ENCODE measurements around the gene ACTBL2. TPM values are rescaled to one million over a fixed set of nuclear protein-coding genes. Genes with fewer than 3 reads are reported as not detected.

ACTBL2 gene
- total RNA-seq, 4 donors from 2014 or later, result 0.13 to 0.59 TPM; not detected in 2

DNA sequence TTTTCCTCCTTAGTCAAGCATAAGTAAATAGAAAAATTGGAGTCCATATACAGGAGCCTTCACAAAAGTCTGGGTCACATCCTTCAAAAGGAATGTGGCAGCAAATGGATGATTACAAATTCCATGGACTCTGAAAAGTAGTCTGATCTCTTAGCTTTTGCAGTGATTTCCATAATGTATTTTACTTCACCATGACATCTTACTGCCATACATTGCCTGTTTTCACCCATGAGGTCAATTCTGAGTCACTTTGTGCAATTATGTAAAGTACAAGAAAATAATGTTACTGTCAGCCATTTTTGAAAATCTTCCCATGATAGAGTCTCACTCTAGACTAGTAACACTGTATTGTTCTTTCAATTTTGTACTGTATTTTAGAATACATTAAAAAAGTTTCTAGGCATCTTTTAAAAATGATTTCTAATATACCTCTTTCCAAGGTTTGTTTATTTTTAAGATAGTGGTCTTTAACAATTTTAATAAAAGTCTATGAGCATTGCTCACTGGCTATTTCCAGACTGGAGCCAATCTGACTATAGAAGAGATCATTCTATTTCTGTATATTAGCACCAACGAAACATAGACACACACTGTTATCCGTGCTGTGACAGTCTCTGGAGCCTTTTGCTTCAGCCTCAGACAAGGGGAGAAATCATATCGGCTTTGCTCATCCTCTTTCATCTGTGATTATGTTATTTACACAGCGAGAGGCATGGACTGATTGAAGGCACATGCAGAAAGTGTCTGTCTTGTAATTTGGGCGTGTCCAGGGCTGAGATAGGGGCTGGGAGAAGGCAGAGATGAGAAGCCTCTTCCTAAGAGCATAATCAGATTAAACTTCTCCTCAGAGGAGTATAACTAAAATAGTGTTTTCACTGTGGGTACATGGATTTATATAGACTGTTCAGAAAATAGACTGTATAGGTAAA is 22.9 kb upstream of the ACTBL2 start:
- Histone ChIP-seq H3K27ac (no peak overlapping the region), H3K27me3 (no peaks in the 10 kb centered on the region), H3K9me3 (no peaks in the 10 kb centered on the region), H3K4me3 (replicated peaks in 1 of 3) (no peak overlapping the region), H3K36me3 (no peaks in the 10 kb centered on the region), H3K4me1 (no peaks in the 10 kb centered on the region)
- DNase-seq, result no peak
- TF ChIP-seq, protein P1, sequence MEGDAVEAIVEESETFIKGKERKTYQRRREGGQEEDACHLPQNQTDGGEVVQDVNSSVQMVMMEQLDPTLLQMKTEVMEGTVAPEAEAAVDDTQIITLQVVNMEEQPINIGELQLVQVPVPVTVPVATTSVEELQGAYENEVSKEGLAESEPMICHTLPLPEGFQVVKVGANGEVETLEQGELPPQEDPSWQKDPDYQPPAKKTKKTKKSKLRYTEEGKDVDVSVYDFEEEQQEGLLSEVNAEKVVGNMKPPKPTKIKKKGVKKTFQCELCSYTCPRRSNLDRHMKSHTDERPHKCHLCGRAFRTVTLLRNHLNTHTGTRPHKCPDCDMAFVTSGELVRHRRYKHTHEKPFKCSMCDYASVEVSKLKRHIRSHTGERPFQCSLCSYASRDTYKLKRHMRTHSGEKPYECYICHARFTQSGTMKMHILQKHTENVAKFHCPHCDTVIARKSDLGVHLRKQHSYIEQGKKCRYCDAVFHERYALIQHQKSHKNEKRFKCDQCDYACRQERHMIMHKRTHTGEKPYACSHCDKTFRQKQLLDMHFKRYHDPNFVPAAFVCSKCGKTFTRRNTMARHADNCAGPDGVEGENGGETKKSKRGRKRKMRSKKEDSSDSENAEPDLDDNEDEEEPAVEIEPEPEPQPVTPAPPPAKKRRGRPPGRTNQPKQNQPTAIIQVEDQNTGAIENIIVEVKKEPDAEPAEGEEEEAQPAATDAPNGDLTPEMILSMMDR (IDR thresholded peaks at IDR 0.05), result no peak
- TF ChIP-seq POLR2A (IDR thresholded peaks at IDR 0.05), result no peak
- intact Hi-C loops (cut with DNase I), result no loop called here
- WGBS, 2 donors, result 89 to 93% methylated on average over 5 of the region's 5 CpGs

DNA sequence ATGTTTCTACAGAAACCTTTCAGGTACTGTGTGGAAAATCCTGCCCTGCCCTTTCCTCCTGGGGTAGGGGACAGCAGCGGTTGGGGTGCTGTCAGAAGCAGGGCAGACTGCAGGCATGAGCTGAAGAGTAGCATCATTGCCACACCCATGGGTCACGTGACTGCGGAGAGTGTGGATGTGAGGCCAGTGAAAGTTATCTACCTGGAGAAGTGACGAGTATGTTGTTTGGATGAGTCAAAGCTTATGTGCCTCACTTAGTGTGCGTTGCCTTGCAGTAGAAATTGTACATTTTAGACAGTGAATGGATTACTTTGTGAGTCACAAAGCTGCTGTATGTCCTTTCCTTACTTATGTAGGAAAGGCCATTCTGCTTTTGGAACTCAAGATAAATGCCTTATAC is 21.7 kb upstream of the ACTBL2 start:
- WGBS, 2 donors, result 93 to 94% methylated on average over 5 of the region's 5 CpGs
- no peaks in the 10 kb centered on the region for H3K4me1 ChIP-seq
- no peak for DNase-seq
- no peaks in the 10 kb centered on the region for H3K36me3 ChIP-seq
- no peaks in the 10 kb centered on the region for H3K9me3 ChIP-seq
- no peak overlapping the region for H3K27ac ChIP-seq
- TF ChIP-seq, protein P1 (IDR thresholded peaks at IDR 0.05), result no peak
- no peak for TF ChIP-seq POLR2A (IDR thresholded peaks at IDR 0.05)
- intact Hi-C loops (cut with DNase I), result no loop called here
- no peak overlapping the region for H3K4me3 ChIP-seq (replicated peaks in 1 of 3)
- no peaks in the 10 kb centered on the region for H3K27me3 ChIP-seq

DNA sequence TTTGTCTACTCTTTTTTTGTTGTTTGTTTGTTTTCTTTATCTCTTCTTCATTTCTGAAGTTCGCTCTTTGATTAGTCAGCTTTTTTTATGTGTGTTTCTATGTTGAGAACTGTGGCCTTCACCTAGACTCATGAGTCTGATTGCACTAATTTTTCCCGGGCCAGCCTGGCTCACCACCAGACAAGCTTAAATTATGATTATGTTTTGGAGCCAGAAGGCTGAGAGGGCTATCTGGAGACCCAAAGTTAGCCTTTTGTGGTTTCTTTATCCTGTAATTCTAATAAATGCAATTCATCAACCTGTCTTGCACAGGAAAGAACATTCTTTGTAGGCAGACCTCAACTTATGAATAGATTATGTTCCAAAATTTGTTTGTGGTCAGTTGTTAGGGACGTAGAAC is 20.8 kb upstream of the ACTBL2 start:
- intact Hi-C loops (cut with DNase I), result no loop called here
- Histone ChIP-seq H3K4me1 (no peaks in the 10 kb centered on the region), H3K27ac (no peak overlapping the region), H3K9me3 (no peaks in the 10 kb centered on the region), H3K4me3 (replicated peaks in 1 of 3) (no peak overlapping the region), H3K27me3 (no peaks in the 10 kb centered on the region), H3K36me3 (no peaks in the 10 kb centered on the region)
- WGBS, 2 donors, result 65 to 83% methylated on average over 3 of the region's 3 CpGs
- no peak for DNase-seq
- TF ChIP-seq POLR2A (IDR thresholded peaks at IDR 0.05), result no peak
- TF ChIP-seq, protein P1 (IDR thresholded peaks at IDR 0.05), result no peak

DNA sequence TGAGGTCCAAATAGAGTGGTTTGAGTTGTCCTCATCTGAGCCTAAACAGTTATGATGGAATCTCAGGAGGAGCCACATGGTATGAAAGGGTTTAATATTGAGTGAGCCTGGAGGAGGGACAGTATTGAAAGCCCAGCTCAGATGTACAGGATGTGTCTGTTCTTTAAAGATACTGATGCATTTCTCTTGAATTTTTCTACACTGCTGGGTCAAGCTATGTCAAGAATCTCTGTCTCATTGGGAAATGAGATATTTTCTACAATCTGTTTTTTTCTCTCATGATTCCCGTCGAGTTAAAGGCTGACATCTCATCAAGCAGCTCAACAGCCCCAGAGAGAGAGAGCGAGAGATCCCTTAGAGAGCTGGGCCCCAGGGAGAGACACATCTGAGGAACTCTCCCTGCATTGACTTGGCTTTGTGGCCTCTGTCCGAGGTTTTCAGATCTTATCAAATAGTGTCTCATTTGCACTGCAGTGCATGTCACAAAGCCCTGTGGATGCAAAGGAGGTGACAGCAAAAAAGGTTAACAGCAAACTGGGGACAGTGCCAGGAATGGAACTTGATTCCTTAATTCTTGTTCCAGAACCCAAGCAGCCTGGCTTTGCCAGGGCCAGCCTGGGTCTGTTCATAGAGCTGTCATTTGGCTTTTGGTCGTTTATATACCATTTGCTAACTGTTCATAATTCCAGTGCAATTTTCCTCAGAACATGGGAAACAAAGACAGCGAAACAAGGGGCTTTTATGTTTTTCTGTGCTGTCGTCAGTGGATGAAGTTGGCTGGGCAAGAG is 19.0 kb upstream of the ACTBL2 start:
- H3K36me3 ChIP-seq, result no peaks in the 10 kb centered on the region
- no peak overlapping the region for H3K27ac ChIP-seq
- no peaks in the 10 kb centered on the region for H3K9me3 ChIP-seq
- no peak for TF ChIP-seq POLR2A (IDR thresholded peaks at IDR 0.05)
- TF ChIP-seq, protein P1 (IDR thresholded peaks at IDR 0.05), result no peak
- WGBS, 2 donors, result 53 to 55% methylated on average over 7 of the region's 7 CpGs
- no peaks in the 10 kb centered on the region for H3K4me1 ChIP-seq
- H3K4me3 ChIP-seq (replicated peaks in 1 of 3), result no peak overlapping the region
- no peak for DNase-seq
- intact Hi-C loops (cut with DNase I), result no loop called here
- H3K27me3 ChIP-seq, result no peaks in the 10 kb centered on the region

Measured in thyroid gland (tissue), 4 donors.